DOHH2 (cell line): ENCODE data around the gene ZNF142.

Experiments used
- H3F3A ChIP-seq: fragments of 200-600 bp; sonication (generic), shearing (Covaris generic); 2 replicates; pipeline ENCODE4 v1.6.0; 2016; ENCODE audit warnings: antibody characterized with exemption, mild to moderate bottlenecking; ENCODE audit not compliant: control insufficient read depth, insufficient read depth
- H3K27ac ChIP-seq: fragments of 200-600 bp; sonication (generic); 2 replicates; pipeline ENCODE4 v1.5.1; 2014; ENCODE audit warnings: low read depth, mild to moderate bottlenecking, low read length, moderate library complexity
- H3K27me3 ChIP-seq: fragments of 200-600 bp; sonication (generic); 2 replicates; pipeline ENCODE4 v1.6.1; 2014; ENCODE audit warnings: mild to moderate bottlenecking, low read length, mixed read lengths; ENCODE audit not compliant: control insufficient read depth
- H3K36me3 ChIP-seq: fragments of 200-600 bp; sonication (generic); 2 replicates; pipeline ENCODE4 v1.6.1; 2014; ENCODE audit warnings: mild to moderate bottlenecking, low read length, moderate library complexity, mixed read lengths; ENCODE audit not compliant: control insufficient read depth
- H3K4me1 ChIP-seq: fragments of 200-600 bp; sonication (generic); 2 replicates; pipeline ENCODE4 v1.6.1; 2014; ENCODE audit warnings: mild to moderate bottlenecking, low read length, mixed read lengths; ENCODE audit not compliant: control insufficient read depth
- H3K4me2 ChIP-seq: fragments of 200-600 bp; sonication (generic); 2 replicates; pipeline ENCODE4 v1.6.0; 2014; ENCODE audit warnings: mild to moderate bottlenecking, low read length, moderate library complexity
- H3K4me3 ChIP-seq: fragments of 200-600 bp; sonication (generic); 2 replicates; pipeline ENCODE4 v1.5.1; 2014; ENCODE audit warnings: mild to moderate bottlenecking, low read length, mixed read lengths
- H3K79me2 ChIP-seq: fragments of 200-600 bp; sonication (generic); 2 replicates; pipeline ENCODE4 v1.6.1; 2014; ENCODE audit warnings: mild to moderate bottlenecking, low read length, mixed read lengths; ENCODE audit not compliant: control insufficient read depth
- H3K9me2 ChIP-seq: fragments of 200-600 bp; sonication (generic); replicated peaks from 2 replicates; pipeline ENCODE4 v1.6.1; 2014; ENCODE audit warnings: mild to moderate bottlenecking, low read length, mixed read lengths; ENCODE audit not compliant: control insufficient read depth
- H3K9me3 ChIP-seq: fragments of 200-600 bp; sonication (generic); 2 replicates; pipeline ENCODE4 v1.6.1; 2014; ENCODE audit warnings: antibody characterized with exemption, low read length, mixed read lengths; ENCODE audit not compliant: control insufficient read depth, insufficient read depth
- H4K20me1 ChIP-seq: fragments of 200-600 bp; sonication (generic); 2 replicates; pipeline ENCODE4 v1.6.0; 2014; ENCODE audit warnings: low read depth, mild to moderate bottlenecking, antibody characterized with exemption, low read length, moderate library complexity; ENCODE audit not compliant: control insufficient read depth, insufficient read depth
- CTCF ChIP-seq: fragments of 200-600 bp; sonication (generic); IDR thresholded peaks from one replicate; pipeline ENCODE4 v1.5.1; 2014; ENCODE audit warnings: antibody characterized with exemption, mild to moderate bottlenecking, low read depth, low read length; ENCODE audit not compliant: poor library complexity, severe bottlenecking
- EZH2phosphoT487 ChIP-seq: fragments of 200-600 bp; sonication (generic); IDR thresholded peaks from 2 replicates; pipeline ENCODE4 v1.6.1; 2017; ENCODE audit warnings: borderline replicate concordance, mild to moderate bottlenecking, antibody characterized with exemption, low read length, moderate library complexity, mixed read lengths

ZNF142 gene

DNA sequence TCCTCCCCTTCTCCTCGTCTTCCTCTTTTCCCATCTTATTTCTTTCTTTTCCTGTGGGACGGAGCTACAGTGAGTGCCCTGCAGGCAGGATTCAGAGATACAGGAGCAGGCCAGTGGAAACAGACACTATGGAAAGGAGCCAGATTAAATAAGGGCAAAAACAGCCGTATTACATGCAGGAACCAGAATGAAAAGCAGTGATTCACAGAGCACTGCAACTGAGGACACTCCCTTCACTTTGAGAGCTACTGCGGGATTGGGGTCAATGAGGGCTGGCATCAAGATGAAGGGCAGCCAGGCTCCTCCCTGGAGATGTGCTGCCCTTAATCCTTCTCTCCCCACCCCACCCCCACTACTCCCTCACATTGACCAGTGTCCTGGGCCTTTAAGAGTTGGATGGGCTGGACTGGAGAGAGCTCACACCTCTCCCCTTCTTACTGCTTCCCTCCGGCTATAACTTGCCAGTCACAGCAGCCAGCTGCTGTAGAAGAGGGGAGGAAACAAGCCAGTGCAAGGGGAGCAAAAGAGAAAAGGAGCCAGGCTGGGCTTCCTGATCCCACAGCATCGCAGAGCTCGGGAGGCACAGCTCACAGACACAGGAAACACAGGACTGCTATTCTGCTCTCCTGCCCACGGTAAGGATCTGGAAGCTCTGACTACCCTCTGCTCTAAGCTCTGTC, 51.8 kb downstream of the ZNF142 start, which contains the start of gene PLCD4:
Gene PLCD4 (plus strand): TSS at position 464 of the 680 bp plus-strand sequence. CDS start 7,841 bp downstream, outside the sequence.
- H3K27ac ChIP-seq = no peak within 1 kb of the TSS
- H3K27me3 ChIP-seq = peaks cover 26% of the 10 kb centered on the region
- no peaks in the 10 kb centered on the region for H3K9me3 ChIP-seq
- no peak within 1 kb of the TSS for H3K4me3 ChIP-seq
- H3K79me2 ChIP-seq = no peaks in the 10 kb centered on the region
- no peak within 1 kb of the TSS for H3K4me2 ChIP-seq
- TF ChIP-seq CTCF (no peak), EZH2phosphoT487 (no peak)
- no peaks in the 10 kb centered on the region for H3F3A ChIP-seq
- H3K36me3 ChIP-seq = no peaks in the 10 kb centered on the region
- no peaks in the 10 kb centered on the region for H3K4me1 ChIP-seq
- H4K20me1 ChIP-seq = no peaks in the 10 kb centered on the region
- H3K9me2 ChIP-seq = no peaks in the 10 kb centered on the region

- Histone ChIP-seq H3K4me3 (no peak overlapping the region), H3K9me3 (no peaks in the 10 kb centered on the region), H3K79me2 (no peaks in the 10 kb centered on the region), H3K27ac (no peak overlapping the region), H3K27me3 (peaks cover 23% of the 10 kb centered on the region), H3K9me2 (no peaks in the 10 kb centered on the region), H4K20me1 (no peaks in the 10 kb centered on the region), H3F3A (no peaks in the 10 kb centered on the region), H3K4me2 (no peak overlapping the region), H3K36me3 (no peaks in the 10 kb centered on the region), H3K4me1 (no peaks in the 10 kb centered on the region)
- no peak for TF ChIP-seq EZH2phosphoT487
- no peak for TF ChIP-seq CTCF
Measured at GRCh38 chr2:218605432-218605831, 54.0 kb downstream of the ZNF142 start.
